HCT116 (cell line): ENCODE measurements around the gene LTBP1. TPM values are rescaled to one million over a fixed set of nuclear protein-coding genes. Genes with fewer than 3 reads are reported as not detected.

Experiments
- ATAC-seq: fragments of 200-7000 bp; cut with Tn5 transposase; 2 replicates; pipeline ENCODE4 v1.9.1; 2020; ENCODE audit warnings: mild to moderate bottlenecking, moderate library complexity
- BruUV-seq: library from RNA; stranded (reverse); fragments of 400-500 nt; replicated peaks from 2 replicates; lab custom pipeline; 2021; lab: Mats Ljungman, UMichigan
- CTCF ChIA-PET: fragments of 300-600 bp; sonication (Branson Sonifier 250); formaldehyde crosslinking; loops from one replicate; lab custom pipeline; 2021; ENCODE audit warnings: antibody characterized with exemption; lab: Charles Lee
- POLR2A ChIA-PET: fragments of 300-600, 350-600 bp; sonication (Branson Sonifier 250); formaldehyde crosslinking; loops from one replicate; lab custom pipeline; 2021; ENCODE audit warnings: antibody characterized with exemption; lab: Charles Lee
- RAD21 ChIA-PET, 2 experiments: fragments of 300-600 bp; sonication (Branson Sonifier 250); formaldehyde crosslinking; loops; one replicate each; lab custom pipeline; 2023; ENCODE audit warnings: low total read pairs in 2 of 2; ENCODE audit not compliant: uncharacterized antibody in 2 of 2, unreplicated experiment in 2 of 2, low non-redundant PET in 1 of 2; lab: Charles Lee
- DNase-seq: peaks from one replicate; pipeline ENCODE4 v3.0.0-alpha.2; 2010; ENCODE audit warnings: low read depth, low spot score
- H2AFZ ChIP-seq: fragments of 200-600 bp; shearing (Covaris generic), sonication (generic); 2 replicates; pipeline ENCODE4 v1.6.1; 2017; ENCODE audit warnings: low read depth, mixed run types, mixed read lengths, antibody characterized with exemption, low read length; ENCODE audit not compliant: poor library complexity, severe bottlenecking
- H3K27ac ChIP-seq: 2 replicates; pipeline ENCODE4 v1.5.1; 2012; ENCODE audit warnings: low read depth, low read length
- H3K27me3 ChIP-seq: fragments of 200-600 bp; sonication (generic); 2 replicates; pipeline ENCODE4 v1.6.1; 2016; ENCODE audit warnings: mixed run types, low read length, mixed read lengths; ENCODE audit not compliant: insufficient read depth
- H3K36me3 ChIP-seq, 2 experiments: fragments of 200-500 bp in 1 of 2; fragments of 200-600 bp in 1 of 2; sonication (Bioruptor generic) in 1 of 2; sonication (generic) in 1 of 2; 2 replicates each; pipeline versions ENCODE4 v1.5.1 to v1.6.1; 2014 to 2016; ENCODE audit warnings: low read length in 2 of 2, inconsistent platforms in 1 of 2, mixed read lengths in 1 of 2, mixed run types in 1 of 2; ENCODE audit not compliant: insufficient read depth in 2 of 2, control insufficient read depth in 1 of 2
- H3K4me1 ChIP-seq, 2 experiments: fragments of 200-600 bp in 1 of 2; sonication (generic) in 1 of 2; 2 replicates each; pipeline versions ENCODE4 v1.5.1 to v1.6.1; 2012 to 2017; ENCODE audit warnings: low read length in 2 of 2, inconsistent platforms in 1 of 2, mild to moderate bottlenecking in 1 of 2, mixed read lengths in 1 of 2, mixed run types in 1 of 2, moderate library complexity in 1 of 2; ENCODE audit not compliant: insufficient read depth in 2 of 2, control insufficient read depth in 1 of 2
- H3K4me2 ChIP-seq: fragments of 200-600 bp; sonication (generic); 2 replicates; pipeline ENCODE4 v1.6.1; 2017; ENCODE audit warnings: mixed run types, low read length, mixed read lengths
- H3K4me3 ChIP-seq, 2 experiments: fragments of 200-600 bp in 1 of 2; sonication (generic) in 1 of 2; replicated peaks in 1 of 2; 2 replicates each; pipeline ENCODE4 v1.5.1; 2011 to 2016; ENCODE audit warnings: low read length in 2 of 2, control low read depth in 1 of 2, low read depth in 1 of 2, mild to moderate bottlenecking in 1 of 2, mixed read lengths in 1 of 2, mixed run types in 1 of 2
- H3K79me2 ChIP-seq: fragments of 200-600 bp; sonication (generic); 2 replicates; pipeline ENCODE4 v1.6.1; 2017; ENCODE audit warnings: mild to moderate bottlenecking, mixed run types, low read length, moderate library complexity, mixed read lengths; ENCODE audit not compliant: insufficient read depth
- H3K9ac ChIP-seq: fragments of 200-600 bp; sonication (generic); 2 replicates; pipeline ENCODE4 v1.6.1; 2016; ENCODE audit warnings: low read length, mixed read lengths
- H3K9me2 ChIP-seq: fragments of 200-600 bp; sonication (generic), shearing (Covaris generic); 2 replicates; pipeline ENCODE4 v1.6.1; 2017; ENCODE audit warnings: mixed run types, mild to moderate bottlenecking, moderate library complexity; ENCODE audit not compliant: insufficient read depth
- H3K9me3 ChIP-seq, 2 experiments: fragments of 200-500 bp in 1 of 2; fragments of 200-600 bp in 1 of 2; sonication (Bioruptor generic) in 1 of 2; sonication (generic) in 1 of 2; 2 replicates each; pipeline ENCODE4 v1.6.1; 2014 to 2017; ENCODE audit warnings: low read length in 2 of 2, mixed read lengths in 2 of 2, inconsistent platforms in 1 of 2, low read depth in 1 of 2, mild to moderate bottlenecking in 1 of 2, mixed run types in 1 of 2, moderate library complexity in 1 of 2; ENCODE audit not compliant: control insufficient read depth in 1 of 2, insufficient read depth in 1 of 2
- H4K20me1 ChIP-seq: fragments of 200-600 bp; sonication (generic), shearing (Covaris generic); 2 replicates; pipeline ENCODE4 v1.6.1; 2017; ENCODE audit warnings: mixed run types, mild to moderate bottlenecking, moderate library complexity; ENCODE audit not compliant: insufficient read depth
- ATF3 ChIP-seq: IDR thresholded peaks from 2 replicates; pipeline ENCODE4 v1.6.1; 2012
- CEBPB ChIP-seq: IDR thresholded peaks from 2 replicates; pipeline ENCODE4 v1.6.1; 2012; ENCODE audit warnings: low read depth
- ELF1 ChIP-seq: IDR thresholded peaks from 2 replicates; pipeline ENCODE4 v1.6.1; 2012; ENCODE audit warnings: low read depth, borderline replicate concordance
- EZH2 ChIP-seq: fragments of 200-600 bp; sonication (generic); IDR thresholded peaks from 2 replicates; pipeline ENCODE4 v1.6.1; 2017; ENCODE audit warnings: antibody characterized with exemption, mixed run types
- FOSL1 ChIP-seq: IDR thresholded peaks from 2 replicates; pipeline ENCODE4 v1.6.1; 2012; ENCODE audit warnings: low read depth
- JUND ChIP-seq: IDR thresholded peaks from 2 replicates; pipeline ENCODE4 v1.6.1; 2012
- POLR2A ChIP-seq: IDR thresholded peaks from 2 replicates; pipeline ENCODE4 v1.7.0; 2011; ENCODE audit warnings: borderline replicate concordance; ENCODE audit not compliant: insufficient read depth, insufficient read length; ENCODE audit errors: extremely low read depth
- RAD21 ChIP-seq: IDR thresholded peaks from 2 replicates; pipeline ENCODE4 v1.6.1; 2012; ENCODE audit warnings: low read depth, mild to moderate bottlenecking
- SIN3A ChIP-seq: IDR thresholded peaks from 2 replicates; pipeline ENCODE4 v1.6.1; 2012; ENCODE audit warnings: low read depth
- SP1 ChIP-seq: IDR thresholded peaks from 2 replicates; pipeline ENCODE4 v1.6.1; 2012; ENCODE audit warnings: low read depth
- TCF7L2 ChIP-seq: IDR thresholded peaks from 2 replicates; pipeline ENCODE4 v1.7.0; 2011; ENCODE audit warnings: borderline replicate concordance, inconsistent platforms; ENCODE audit not compliant: insufficient read depth, insufficient read length; ENCODE audit errors: extremely low read depth
- YY1 ChIP-seq: IDR thresholded peaks from 2 replicates; pipeline ENCODE4 v1.6.1; 2011; ENCODE audit warnings: low read length, low read depth, moderate library complexity, mild to moderate bottlenecking; ENCODE audit not compliant: insufficient replicate concordance; ENCODE audit errors: extremely low read depth
- ZFX ChIP-seq: fragments of 450-650 bp; IDR thresholded peaks from 2 replicates; pipeline ENCODE4 v1.6.1; 2017
- ZNF274 ChIP-seq: fragments of 200-500 bp; sonication (Bioruptor generic); IDR thresholded peaks from 2 replicates; pipeline ENCODE4 v1.6.1; 2014; ENCODE audit warnings: mild to moderate bottlenecking, low read depth, low read length, inconsistent platforms
- intact Hi-C: fragments of 100-400 bp; cut with micrococcal nuclease; formaldehyde crosslinking; loops from 2 replicates; pipeline ENCODE4 v1.10.0; 2022
- total RNA-seq: library from RNA; stranded (reverse); gene quantifications from one replicate; pipeline ENCODE4 v1.2.1, GENCODE V29; 2021; ENCODE audit not compliant: unreplicated experiment
- TF ChIP-seq, protein P1 (sequence below), 3 experiments: fragments of 200-600 bp in 1 of 3; sonication (generic) in 1 of 3; IDR thresholded peaks in 2 of 3; conservative IDR thresholded peaks in 1 of 3; 2 replicates each; pipeline ENCODE4 v1.5.1; 2012 to 2017; ENCODE audit warnings: low read depth in 2 of 3, low read length in 2 of 3, antibody characterized with exemption in 1 of 3, borderline replicate concordance in 1 of 3, control low read depth in 1 of 3, mild to moderate bottlenecking in 1 of 3, mixed read lengths in 1 of 3, mixed run types in 1 of 3, moderate library complexity in 1 of 3; ENCODE audit not compliant: insufficient read depth in 1 of 3
- TF ChIP-seq, protein P2 (sequence below): IDR thresholded peaks from 2 replicates; pipeline ENCODE4 v1.6.1; 2011; ENCODE audit warnings: mild to moderate bottlenecking, low read length, moderate library complexity; ENCODE audit not compliant: insufficient replicate concordance; ENCODE audit errors: extremely low read depth

The LTBP1 gene
- total RNA-seq, 1 experiment from 2014 or later = 5.1 TPM

GRCh38 chr2:33288011-33288410 lies 341.3 kb downstream of the LTBP1 start:
- no TSS peak for BruUV-seq
- no peak for DNase-seq

DNA sequence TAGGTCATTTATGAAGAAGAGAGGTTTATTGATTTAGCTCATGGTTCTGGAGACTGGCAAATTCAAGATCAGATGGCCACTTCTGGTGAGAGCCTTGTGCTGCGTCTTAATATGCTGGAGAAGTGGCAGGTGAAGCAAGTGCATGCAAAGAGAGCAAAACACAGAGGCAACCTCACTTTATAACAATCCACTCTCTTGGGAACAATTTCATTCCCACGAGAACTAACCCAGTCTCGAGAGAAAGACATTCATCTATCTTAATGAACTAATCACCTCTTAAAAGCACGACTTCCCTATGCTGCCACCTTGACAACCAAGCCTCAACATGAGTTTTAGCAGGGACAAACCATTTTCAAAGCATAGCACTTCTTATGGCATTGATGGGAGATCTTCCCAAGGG lies 343.2 kb downstream of the LTBP1 start:
- H3K36me3 ChIP-seq = no peaks in the 10 kb centered on the region
- ChIA-PET RAD21 (no interaction called here), CTCF (interaction anchor here (1.0 kb wide), 1 partner anchor 90 kb away, joined by 3 read pairs; no protein-coding TSS in a partner anchor), POLR2A (no interaction called here)
- TF ChIP-seq FOSL1 = no peak
- no peak for TF ChIP-seq EZH2
- TF ChIP-seq ZNF274 = no peak
- TF ChIP-seq YY1 = no peak
- no peak for TF ChIP-seq SIN3A
- TF ChIP-seq CEBPB = no peak
- TF ChIP-seq, protein P1, sequence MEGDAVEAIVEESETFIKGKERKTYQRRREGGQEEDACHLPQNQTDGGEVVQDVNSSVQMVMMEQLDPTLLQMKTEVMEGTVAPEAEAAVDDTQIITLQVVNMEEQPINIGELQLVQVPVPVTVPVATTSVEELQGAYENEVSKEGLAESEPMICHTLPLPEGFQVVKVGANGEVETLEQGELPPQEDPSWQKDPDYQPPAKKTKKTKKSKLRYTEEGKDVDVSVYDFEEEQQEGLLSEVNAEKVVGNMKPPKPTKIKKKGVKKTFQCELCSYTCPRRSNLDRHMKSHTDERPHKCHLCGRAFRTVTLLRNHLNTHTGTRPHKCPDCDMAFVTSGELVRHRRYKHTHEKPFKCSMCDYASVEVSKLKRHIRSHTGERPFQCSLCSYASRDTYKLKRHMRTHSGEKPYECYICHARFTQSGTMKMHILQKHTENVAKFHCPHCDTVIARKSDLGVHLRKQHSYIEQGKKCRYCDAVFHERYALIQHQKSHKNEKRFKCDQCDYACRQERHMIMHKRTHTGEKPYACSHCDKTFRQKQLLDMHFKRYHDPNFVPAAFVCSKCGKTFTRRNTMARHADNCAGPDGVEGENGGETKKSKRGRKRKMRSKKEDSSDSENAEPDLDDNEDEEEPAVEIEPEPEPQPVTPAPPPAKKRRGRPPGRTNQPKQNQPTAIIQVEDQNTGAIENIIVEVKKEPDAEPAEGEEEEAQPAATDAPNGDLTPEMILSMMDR (IDR thresholded peaks at IDR 0.05 in 2 of 3, conservative IDR thresholded peaks at IDR 0.05 in 1 of 3; ENCODE audit: borderline replicate concordance in 1 of 3, insufficient read depth in 1 of 3, low read depth in 2 of 3, low read length in 2 of 3) = no peak
- no peak for TF ChIP-seq ATF3
- TF ChIP-seq, protein P2, sequence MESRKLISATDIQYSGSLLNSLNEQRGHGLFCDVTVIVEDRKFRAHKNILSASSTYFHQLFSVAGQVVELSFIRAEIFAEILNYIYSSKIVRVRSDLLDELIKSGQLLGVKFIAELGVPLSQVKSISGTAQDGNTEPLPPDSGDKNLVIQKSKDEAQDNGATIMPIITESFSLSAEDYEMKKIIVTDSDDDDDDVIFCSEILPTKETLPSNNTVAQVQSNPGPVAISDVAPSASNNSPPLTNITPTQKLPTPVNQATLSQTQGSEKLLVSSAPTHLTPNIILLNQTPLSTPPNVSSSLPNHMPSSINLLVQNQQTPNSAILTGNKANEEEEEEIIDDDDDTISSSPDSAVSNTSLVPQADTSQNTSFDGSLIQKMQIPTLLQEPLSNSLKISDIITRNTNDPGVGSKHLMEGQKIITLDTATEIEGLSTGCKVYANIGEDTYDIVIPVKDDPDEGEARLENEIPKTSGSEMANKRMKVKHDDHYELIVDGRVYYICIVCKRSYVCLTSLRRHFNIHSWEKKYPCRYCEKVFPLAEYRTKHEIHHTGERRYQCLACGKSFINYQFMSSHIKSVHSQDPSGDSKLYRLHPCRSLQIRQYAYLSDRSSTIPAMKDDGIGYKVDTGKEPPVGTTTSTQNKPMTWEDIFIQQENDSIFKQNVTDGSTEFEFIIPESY = no peak
- no peak for TF ChIP-seq POLR2A
- TF ChIP-seq ZFX = no peak
- no peak for TF ChIP-seq RAD21
- TF ChIP-seq SP1 = no peak
- TF ChIP-seq JUND = no peak
- no peaks in the 10 kb centered on the region for H4K20me1 ChIP-seq
- intact Hi-C loops = no loop called here
- no peak overlapping the region for H3K9ac ChIP-seq
- no peak overlapping the region for H3K4me2 ChIP-seq
- no peak overlapping the region for H3K4me3 ChIP-seq
- H2AFZ ChIP-seq = no peak overlapping the region
- no TSS peak for BruUV-seq
- H3K27me3 ChIP-seq = no peaks in the 10 kb centered on the region
- ATAC-seq (no peak), DNase-seq (no peak)
- peaks cover 5 to 8% of the 10 kb centered on the region in 2 experiments; a peak in 2 of 4 replicates for H3K4me1 ChIP-seq
- no peaks in the 10 kb centered on the region for H3K9me3 ChIP-seq
- H3K27ac ChIP-seq = no peak overlapping the region
- H3K9me2 ChIP-seq = no peaks in the 10 kb centered on the region
- H3K79me2 ChIP-seq = no peaks in the 10 kb centered on the region

More at GRCh38 chr2:33288011-33288410, 341.3 kb downstream of the LTBP1 start:
- H3K4me2 ChIP-seq = no peak overlapping the region
- H3K27ac ChIP-seq = no peak overlapping the region
- no peak overlapping the region for H3K9ac ChIP-seq
- POLR2A ChIA-PET = no interaction called here
- H3K27me3 ChIP-seq = no peaks in the 10 kb centered on the region
- H4K20me1 ChIP-seq = no peaks in the 10 kb centered on the region
- no peaks in the 10 kb centered on the region for H3K9me2 ChIP-seq
- TF ChIP-seq TCF7L2 (no peak), RAD21 (no peak), ELF1 (no peak), CEBPB (no peak), ZFX (no peak)
- TF ChIP-seq, all 23 proteins: peak for 0
- no peak for ATAC-seq
- no peak overlapping the region for H3K4me3 ChIP-seq
- ChIA-PET RAD21 (no interaction called here), CTCF (no interaction called here)
- peaks cover 5 to 8% of the 10 kb centered on the region in 2 experiments; a peak in 2 of 4 replicates for H3K4me1 ChIP-seq
- no peaks in the 10 kb centered on the region for H3K9me3 ChIP-seq
- intact Hi-C loops = no loop called here
- no peak overlapping the region for H2AFZ ChIP-seq
- no peaks in the 10 kb centered on the region for H3K36me3 ChIP-seq
- no peaks in the 10 kb centered on the region for H3K79me2 ChIP-seq
